Uterus (tissue), 4 donors: ENCODE results near the gene CHD9NB. TPM values are rescaled to one million over a fixed set of nuclear protein-coding genes. Genes with fewer than 3 reads are reported as not detected.
"Not testable (repeated sequence)": the region's sequence is repeated elsewhere in the genome, so short reads cannot be mapped to it uniquely, and the experiment has no call there.

Experiments
- DNase-seq, 2 donors: peaks; one replicate each; pipeline ENCODE4 v3.0.0-alpha.2; 2019 to 2020
- H3K27ac ChIP-seq, 2 donors: fragments of 200-600 bp; sonication (generic); 1 replicate in 1 of 2; 2 replicates in 1 of 2; pipeline ENCODE4 v1.5.1; 2016 to 2018
- H3K27me3 ChIP-seq, 2 donors: fragments of 200-600 bp; sonication (generic); one replicate each; pipeline ENCODE4 v1.5.1; 2018 to 2019; ENCODE audit warnings: control low read depth in 1 of 2
- H3K36me3 ChIP-seq, 2 donors: fragments of 200-600 bp; sonication (generic); one replicate each; pipeline ENCODE4 v1.5.1; 2019; ENCODE audit warnings: control low read depth in 1 of 2
- H3K4me1 ChIP-seq, 2 donors: fragments of 200-600 bp; sonication (generic); one replicate each; pipeline ENCODE4 v1.5.1; 2018 to 2019; ENCODE audit warnings: control low read depth in 1 of 2
- H3K4me3 ChIP-seq, 2 donors: fragments of 200-600 bp; sonication (generic); 1 replicate in 1 of 2; 2 replicates in 1 of 2; pipeline ENCODE4 v1.5.1; 2018 to 2019; ENCODE audit warnings: mild to moderate bottlenecking in 1 of 2
- H3K9me3 ChIP-seq, 2 donors: fragments of 200-600 bp; sonication (generic); one replicate each; pipeline ENCODE4 v1.5.1; 2019; ENCODE audit warnings: control low read depth in 1 of 2
- POLR2A ChIP-seq, 2 donors: fragments of 450-650 bp; IDR thresholded peaks; one replicate each; pipeline ENCODE4 v1.6.1; 2016; ENCODE audit warnings: antibody characterized with exemption in 2 of 2, mild to moderate bottlenecking in 1 of 2, moderate library complexity in 1 of 2
- intact Hi-C: fragments of 100-400 bp; cut with DNase I; formaldehyde crosslinking; loops from one replicate; pipeline ENCODE4 v1.15.1; 2023; ENCODE audit warnings: low total_unique reads
- total RNA-seq, 4 donors: library from RNA; depleted of rRNA in 3 of 4; stranded (reverse); fragments of >200 nt in 3 of 4; gene quantifications; one replicate each; pipeline versions ENCODE4 v1.1.0 to v1.2.4, GENCODE V29; 2014 to 2023
- TF ChIP-seq, protein P1 (sequence below), 4 experiments: fragments of 200-600 bp in 2 of 4; fragments of 450-650 bp in 2 of 4; sonication (generic) in 2 of 4; IDR thresholded peaks; one replicate each; pipeline ENCODE4 v1.5.1; 2016 to 2019; ENCODE audit warnings: antibody characterized with exemption in 4 of 4, mild to moderate bottlenecking in 2 of 4, moderate library complexity in 1 of 4
- donor health status: DM: yes; HTN: yes; CAD: no.

The CHD9NB gene
- total RNA-seq, 4 donors from 2014 or later: 1.2 to 4.3 (median 4.1) TPM; not detected in 1

DNA sequence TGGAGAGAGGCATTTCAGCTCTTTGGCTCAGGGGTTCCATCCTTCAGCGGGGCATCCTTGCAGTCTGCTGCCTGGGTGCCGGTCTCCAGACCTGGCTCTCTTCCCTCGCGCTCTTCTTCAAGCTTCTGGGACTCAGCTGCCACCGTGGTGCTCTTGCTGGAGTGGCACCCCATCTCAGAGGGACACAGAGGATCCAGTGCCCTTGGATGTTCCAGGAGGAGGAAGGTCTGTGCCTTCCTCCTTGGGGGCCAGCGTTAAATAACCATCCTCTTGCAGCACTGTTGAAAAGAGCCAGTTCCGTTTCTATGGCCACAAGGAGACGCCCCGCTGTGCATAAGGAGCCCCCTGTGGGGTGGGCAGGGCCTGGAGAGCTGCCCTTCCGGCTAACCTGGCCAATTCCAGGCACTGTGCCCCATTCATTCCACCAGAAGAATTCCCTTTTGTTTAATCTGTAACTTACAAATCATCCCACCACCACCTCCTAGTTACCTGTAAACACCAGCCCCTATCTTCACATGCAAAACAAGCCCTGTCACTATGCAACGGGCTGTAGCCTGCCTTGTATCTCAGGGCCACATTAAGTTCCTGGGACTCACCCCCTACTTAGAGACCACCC lies 8.6 kb downstream of the CHD9NB start:
- Histone ChIP-seq H3K4me3 (no peak overlapping the region), H3K4me1 (no peaks in the 10 kb centered on the region), H3K27me3 (no peaks in the 10 kb centered on the region), H3K27ac (peak overlapping the region; percentile 57 to 63), H3K9me3 (no peaks in the 10 kb centered on the region), H3K36me3 (no peaks in the 10 kb centered on the region)
- DNase-seq: no peak
- no peak for TF ChIP-seq POLR2A (IDR thresholded peaks at IDR 0.05)
- TF ChIP-seq, protein P1, sequence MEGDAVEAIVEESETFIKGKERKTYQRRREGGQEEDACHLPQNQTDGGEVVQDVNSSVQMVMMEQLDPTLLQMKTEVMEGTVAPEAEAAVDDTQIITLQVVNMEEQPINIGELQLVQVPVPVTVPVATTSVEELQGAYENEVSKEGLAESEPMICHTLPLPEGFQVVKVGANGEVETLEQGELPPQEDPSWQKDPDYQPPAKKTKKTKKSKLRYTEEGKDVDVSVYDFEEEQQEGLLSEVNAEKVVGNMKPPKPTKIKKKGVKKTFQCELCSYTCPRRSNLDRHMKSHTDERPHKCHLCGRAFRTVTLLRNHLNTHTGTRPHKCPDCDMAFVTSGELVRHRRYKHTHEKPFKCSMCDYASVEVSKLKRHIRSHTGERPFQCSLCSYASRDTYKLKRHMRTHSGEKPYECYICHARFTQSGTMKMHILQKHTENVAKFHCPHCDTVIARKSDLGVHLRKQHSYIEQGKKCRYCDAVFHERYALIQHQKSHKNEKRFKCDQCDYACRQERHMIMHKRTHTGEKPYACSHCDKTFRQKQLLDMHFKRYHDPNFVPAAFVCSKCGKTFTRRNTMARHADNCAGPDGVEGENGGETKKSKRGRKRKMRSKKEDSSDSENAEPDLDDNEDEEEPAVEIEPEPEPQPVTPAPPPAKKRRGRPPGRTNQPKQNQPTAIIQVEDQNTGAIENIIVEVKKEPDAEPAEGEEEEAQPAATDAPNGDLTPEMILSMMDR (IDR thresholded peaks at IDR 0.05): no peak
- intact Hi-C loops: no loop called here

DNA sequence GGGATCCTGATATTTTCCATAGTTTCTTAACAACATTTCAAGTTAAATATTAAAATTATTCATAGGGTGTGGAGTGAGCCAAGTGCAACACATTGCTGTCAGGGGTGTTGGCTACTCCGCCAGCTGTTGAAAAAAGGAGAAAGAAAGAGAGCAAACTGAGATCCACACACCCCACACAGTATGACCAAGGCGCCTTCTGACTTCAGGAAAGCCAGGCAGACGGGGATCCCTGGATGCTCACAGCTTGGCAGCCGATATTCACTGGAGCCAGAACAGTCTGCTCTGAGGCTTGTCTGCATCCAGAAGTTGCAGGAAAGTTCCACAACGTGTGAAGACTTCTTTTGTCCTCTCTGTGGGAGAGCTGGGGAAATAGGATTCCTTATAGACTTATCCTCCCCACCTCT lies 9.3 kb downstream of the CHD9NB start:
- peak overlapping the region; percentile 57 to 63 for H3K27ac ChIP-seq
- intact Hi-C loops: no loop called here
- no peaks in the 10 kb centered on the region for H3K27me3 ChIP-seq
- no peaks in the 10 kb centered on the region for H3K9me3 ChIP-seq
- TF ChIP-seq, protein P1 (IDR thresholded peaks at IDR 0.05): no peak
- no peak for TF ChIP-seq POLR2A (IDR thresholded peaks at IDR 0.05)
- H3K36me3 ChIP-seq: no peaks in the 10 kb centered on the region
- no peaks in the 10 kb centered on the region for H3K4me1 ChIP-seq
- no peak overlapping the region for H3K4me3 ChIP-seq
- DNase-seq: no peak

DNA sequence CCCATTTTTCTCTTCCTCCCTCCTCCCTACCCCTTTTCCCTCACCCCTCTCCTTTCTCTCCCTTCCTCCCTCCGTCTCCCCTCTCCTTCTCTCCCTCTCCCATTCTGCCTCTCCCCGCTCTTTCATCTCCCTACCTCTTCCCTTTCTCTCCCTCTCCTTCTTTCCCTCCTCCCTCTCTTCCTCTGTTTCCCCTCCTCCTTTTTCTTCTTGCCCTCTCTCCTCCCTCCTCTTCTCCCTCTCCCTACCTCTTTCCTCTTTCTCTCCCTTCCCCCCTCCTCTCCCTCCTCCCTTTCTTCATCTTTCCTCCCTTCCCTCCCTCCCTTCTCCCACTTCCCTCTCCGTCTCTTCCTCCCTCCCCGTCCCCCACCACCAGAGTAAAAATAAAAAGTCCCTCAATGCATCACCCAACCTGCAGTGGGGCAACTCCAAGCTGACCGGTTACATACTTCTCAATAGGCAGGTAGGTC lies 10.4 kb downstream of the CHD9NB start:
- Histone ChIP-seq H3K9me3 (no peaks in the 10 kb centered on the region), H3K27me3 (no peaks in the 10 kb centered on the region), H3K36me3 (no peaks in the 10 kb centered on the region), H3K4me3 (no peak overlapping the region), H3K27ac (peak overlapping the region; percentile 63 to 65), H3K4me1 (no peaks in the 10 kb centered on the region)
- DNase-seq: no peak
- intact Hi-C loops: no loop called here
- TF ChIP-seq, protein P1 (IDR thresholded peaks at IDR 0.05): no peak

DNA sequence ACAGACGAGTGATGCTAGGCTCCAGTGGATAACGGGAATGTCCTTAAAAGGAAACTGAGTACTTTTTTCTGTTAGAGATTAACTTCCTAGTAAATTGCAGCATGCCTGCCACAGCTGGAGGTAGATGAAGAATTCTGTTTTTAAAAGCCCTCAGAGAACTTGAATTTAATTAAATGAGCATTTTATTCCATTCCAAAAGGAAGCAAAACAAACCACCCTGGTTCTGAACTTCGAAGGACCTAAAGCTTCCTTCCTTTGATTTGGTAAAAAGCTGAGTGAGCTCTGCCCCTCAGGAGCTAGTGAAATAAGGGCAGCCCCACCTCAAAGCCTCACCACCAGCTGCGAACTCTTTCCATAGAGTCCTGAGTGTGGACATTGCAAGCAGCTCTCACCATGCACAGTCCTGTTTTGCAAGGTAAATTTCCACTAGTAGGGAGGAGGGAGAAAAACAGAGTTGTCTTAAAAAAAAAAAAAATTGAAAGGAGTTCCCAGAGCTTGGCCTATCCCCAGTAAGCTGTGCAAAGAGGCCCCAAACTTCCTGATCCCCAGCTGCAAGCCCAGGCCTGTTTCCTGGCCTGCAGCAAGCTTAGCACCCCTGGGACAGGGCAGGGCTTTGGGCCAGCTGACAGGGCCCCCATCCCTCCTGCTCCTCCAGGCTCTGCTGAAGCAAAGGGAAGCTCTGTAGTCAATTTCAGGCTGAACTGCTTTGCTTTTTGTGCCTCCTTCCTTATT lies 11.2 kb downstream of the CHD9NB start:
- H3K27me3 ChIP-seq: no peaks in the 10 kb centered on the region
- DNase-seq: peak; percentile 67 to 80
- peak overlapping the region; percentile 63 to 65 for H3K27ac ChIP-seq

DNA sequence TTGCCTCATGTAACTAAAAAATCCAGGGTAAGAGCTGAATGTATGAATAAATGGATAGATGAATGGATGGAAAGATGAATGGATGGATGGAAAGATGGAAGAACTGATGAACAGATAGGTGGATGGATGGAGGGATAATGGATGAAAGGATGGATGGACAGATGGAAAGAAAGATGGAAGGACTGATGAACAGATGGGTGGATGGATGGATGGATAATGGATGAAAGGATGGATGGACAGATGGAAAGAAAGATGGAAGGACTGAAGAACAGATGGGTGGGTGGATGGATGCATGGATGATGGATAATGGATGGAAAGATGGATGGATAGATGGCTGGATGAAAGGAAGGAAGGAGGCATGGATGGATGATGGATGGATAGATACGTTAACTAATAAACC lies 11.9 kb downstream of the CHD9NB start:
- Histone ChIP-seq H3K36me3 (no peaks in the 10 kb centered on the region), H3K4me1 (no peaks in the 10 kb centered on the region), H3K27ac (peak overlapping the region; percentile 50 to 65), H3K27me3 (no peaks in the 10 kb centered on the region), H3K9me3 (no peaks in the 10 kb centered on the region), H3K4me3 (no peak overlapping the region)
- intact Hi-C loops: no loop called here
- no peak for TF ChIP-seq POLR2A (IDR thresholded peaks at IDR 0.05)
- no peak for DNase-seq

More for the DNA sequence above, 11.2 kb downstream of the CHD9NB start:
- TF ChIP-seq, protein P1 (IDR thresholded peaks at IDR 0.05): no peak
- TF ChIP-seq POLR2A (IDR thresholded peaks at IDR 0.05): no peak
- no peaks in the 10 kb centered on the region for H3K9me3 ChIP-seq
- no peaks in the 10 kb centered on the region for H3K36me3 ChIP-seq
- intact Hi-C loops: no loop called here
- H3K4me1 ChIP-seq: no peaks in the 10 kb centered on the region
- H3K4me3 ChIP-seq: no peak overlapping the region

DNA sequence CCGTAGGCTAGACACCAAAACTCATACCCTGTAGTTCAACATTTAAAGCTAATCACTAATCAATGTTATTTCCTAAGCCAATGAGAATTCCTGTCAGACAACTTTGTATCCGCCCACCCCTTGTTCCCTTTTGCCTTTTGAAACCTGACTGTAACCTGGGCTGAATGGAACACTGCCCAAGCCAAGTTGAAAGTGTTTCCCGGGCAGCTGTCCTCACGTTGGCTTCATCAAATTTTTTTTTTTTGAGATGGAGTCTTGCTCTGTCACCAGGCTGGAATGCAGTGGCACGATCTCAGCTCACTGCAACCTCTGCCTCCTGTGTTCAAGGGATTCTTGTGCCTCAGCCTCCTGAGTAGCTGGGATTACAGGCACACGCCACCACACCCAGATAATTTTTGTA lies 16.0 kb downstream of the CHD9NB start:
- intact Hi-C loops, H3K9me3 ChIP-seq, H3K27ac ChIP-seq, H3K4me3 ChIP-seq, H3K36me3 ChIP-seq, DNase-seq, H3K27me3 ChIP-seq, H3K4me1 ChIP-seq: not testable (repeated sequence)
